K562 (cell line): ENCODE data around the gene ARHGEF26. TPM values are rescaled to one million over a fixed set of nuclear protein-coding genes. Genes with fewer than 3 reads are reported as not detected.

ENCODE experiments used
- ATAC-seq: fragments of 200-7000 bp; cut with Tn5 transposase; 3 replicates; pipeline ENCODE4 v1.9.1; 2020; ENCODE audit warnings: moderate library complexity
- BruUV-seq: library from RNA; stranded (reverse); fragments of 400-500 nt; replicated peaks from 2 replicates; lab custom pipeline; 2021; lab: Mats Ljungman, UMichigan
- CTCF ChIA-PET: fragments of 300-600 bp; formaldehyde crosslinking; extraction: SDS; loops from one replicate; lab custom pipeline; 2021; ENCODE audit warnings: low intra/inter-chr PET ratio; lab: Yijun Ruan, JAX
- POLR2A ChIA-PET: fragments of 300-600, 350-650 bp; sonication (Branson Sonifier 250); formaldehyde crosslinking; extraction: SDS; loops from one replicate; lab custom pipeline; 2021; ENCODE audit warnings: antibody characterized with exemption, inconsistent platforms; lab: Yijun Ruan, JAX
- DNase-seq, 4 experiments: peaks; one replicate each; pipeline versions ENCODE4 v3.0.0 to v3.0.0-alpha.2; 2011 to 2018; ENCODE audit warnings: low spot score in 3 of 4, mixed read lengths in 3 of 4; ENCODE audit errors: extremely low read depth in 1 of 4
- FAIRE-seq: peaks from 2 replicates; lab custom pipeline; 2011; peaks lifted over from hg19 to GRCh38; lab: Jason Lieb, UNC
- H2AFZ ChIP-seq: 2 replicates; pipeline ENCODE4 v1.6.0; 2011; ENCODE audit warnings: low read depth, low read length, control low read depth, inconsistent platforms
- H3K27ac ChIP-seq: fragments of 200-600 bp; 3 replicates; pipeline ENCODE4 v1.8.0; 2011; ENCODE audit warnings: low read depth, mild to moderate bottlenecking, control low read depth, inconsistent platforms, low read length, moderate library complexity, mixed read lengths; ENCODE audit errors: extremely low read depth
- H3K27me3 ChIP-seq, 2 experiments: fragments of 300-600 bp in 1 of 2; 2 replicates in 1 of 2; 3 replicates in 1 of 2; pipeline versions ENCODE4 v1.6.0 to v1.8.0; 2011; ENCODE audit warnings: inconsistent platforms in 2 of 2, low read length in 2 of 2, mild to moderate bottlenecking in 1 of 2, mixed read lengths in 1 of 2, moderate library complexity in 1 of 2; ENCODE audit not compliant: control insufficient read depth in 2 of 2, insufficient read depth in 2 of 2
- H3K36me3 ChIP-seq: fragments of 300-600 bp; 3 replicates; pipeline ENCODE4 v1.8.0; 2011; ENCODE audit warnings: mild to moderate bottlenecking, low read length, inconsistent platforms; ENCODE audit not compliant: control insufficient read depth, insufficient read depth
- H3K4me1 ChIP-seq, 2 experiments: fragments of 200-600 bp in 1 of 2; replicated peaks in 1 of 2; 2 replicates in 1 of 2; 3 replicates in 1 of 2; pipeline versions ENCODE4 v1.5.1 to v1.8.0; 2011; ENCODE audit warnings: inconsistent platforms in 2 of 2, low read length in 2 of 2, mild to moderate bottlenecking in 1 of 2, mixed read lengths in 1 of 2, moderate library complexity in 1 of 2; ENCODE audit not compliant: control insufficient read depth in 2 of 2, insufficient read depth in 2 of 2
- H3K4me2 ChIP-seq: 2 replicates; pipeline ENCODE4 v1.6.1; 2011; ENCODE audit warnings: low read length, control low read depth, inconsistent platforms, mixed read lengths; ENCODE audit not compliant: insufficient read depth
- H3K4me3 ChIP-seq: fragments of 200-600 bp; sonication (generic), shearing (Covaris generic); 2 replicates; pipeline ENCODE4 v1.5.1; 2016; ENCODE audit warnings: control low read depth, inconsistent platforms
- H3K79me2 ChIP-seq: fragments of 200-600 bp; 3 replicates; pipeline ENCODE4 v1.8.0; 2011; ENCODE audit warnings: low read length, inconsistent platforms; ENCODE audit not compliant: control insufficient read depth, insufficient read depth
- H3K9ac ChIP-seq, 2 experiments: 2 replicates each; pipeline versions ENCODE4 v1.6.0 to v1.6.1; 2011; ENCODE audit warnings: low read depth in 2 of 2, low read length in 2 of 2, control low read depth in 1 of 2, inconsistent platforms in 1 of 2, mild to moderate bottlenecking in 1 of 2, mixed read lengths in 1 of 2; ENCODE audit not compliant: insufficient read depth in 1 of 2
- H3K9me1 ChIP-seq: one replicate; pipeline ENCODE4 v1.6.0; 2011; ENCODE audit warnings: inconsistent platforms, mild to moderate bottlenecking, low read length, moderate library complexity; ENCODE audit not compliant: control insufficient read depth, insufficient read depth
- H3K9me3 ChIP-seq: replicated peaks from 2 replicates; pipeline ENCODE4 v1.5.1; 2011; ENCODE audit warnings: low read depth, low read length, inconsistent platforms; ENCODE audit not compliant: control insufficient read depth, insufficient read depth
- H4K20me1 ChIP-seq: replicated peaks from 2 replicates; pipeline ENCODE4 v1.6.1; 2011; ENCODE audit warnings: low read length, inconsistent platforms, mixed read lengths; ENCODE audit not compliant: control insufficient read depth, insufficient read depth
- ARID1B ChIP-seq: fragments of 450-650 bp; IDR thresholded peaks from 2 replicates; pipeline ENCODE4 v1.6.1; 2016; ENCODE audit warnings: antibody characterized with exemption, mild to moderate bottlenecking, inconsistent platforms
- FOXM1 ChIP-seq, 2 experiments: fragments of 450-650 bp in 1 of 2; sonication (generic) in 1 of 2; formaldehyde crosslinking in 1 of 2; IDR thresholded peaks; 2 replicates each; pipeline versions ENCODE4 v1.6.1 to v1.9.0; 2017 to 2022; ENCODE audit warnings: low read depth in 2 of 2, mild to moderate bottlenecking in 2 of 2, missing genetic modification reagents in 1 of 2, moderate library complexity in 1 of 2
- FUS ChIP-seq: fragments of 200-400 bp; formaldehyde crosslinking; optimal IDR thresholded peaks from 2 replicates; pipeline ENCODE3; 2017; ENCODE audit warnings: low read depth, low read length
- GATAD2A ChIP-seq: fragments of 450-650 bp; IDR thresholded peaks from 2 replicates; pipeline ENCODE4 v1.6.1; 2017
- HDAC8 ChIP-seq: fragments of 450-650 bp; IDR thresholded peaks from 2 replicates; pipeline ENCODE4 v1.6.1; 2016; ENCODE audit warnings: mild to moderate bottlenecking, missing genetic modification characterization, moderate library complexity, missing compliant biosample characterization
- PHF20 ChIP-seq: fragments of 450-650 bp; IDR thresholded peaks from 2 replicates; pipeline ENCODE4 v1.6.1; 2018; ENCODE audit not compliant: partially characterized antibody
- PHF8 ChIP-seq: fragments of 200-600 bp; sonication (generic); IDR thresholded peaks from 2 replicates; pipeline ENCODE4 v1.6.1; 2012; ENCODE audit warnings: mixed run types, mild to moderate bottlenecking, inconsistent platforms, low read length, moderate library complexity, borderline replicate concordance
- ZNF174 ChIP-seq: fragments of 250-450 bp; sonication (Bioruptor Pico); IDR thresholded peaks from 2 replicates; pipeline ENCODE4 v1.4.0; 2020; ENCODE audit warnings: mild to moderate bottlenecking
- ZNF274 ChIP-seq: IDR thresholded peaks from 2 replicates; pipeline ENCODE4 v1.6.1; 2011; ENCODE audit warnings: low read depth, mild to moderate bottlenecking, low read length, moderate library complexity, borderline replicate concordance
- ZNF644 ChIP-seq: fragments of 200-800 bp; sonication (Bioruptor generic); IDR thresholded peaks from 2 replicates; pipeline ENCODE4 v1.6.1; 2016; ENCODE audit warnings: low read depth, missing genetic modification characterization, missing compliant biosample characterization
- ZNF707 ChIP-seq: fragments of 250-450 bp; sonication (Bioruptor Pico); conservative IDR thresholded peaks from 2 replicates; pipeline ENCODE4 v1.8.0; 2022; ENCODE audit warnings: inconsistent platforms, mild to moderate bottlenecking, moderate library complexity
- WGBS: fragments of 100-300 bp; shearing (Covaris generic); methylation state at CpG from one replicate; pipeline ENCODE4 v1.1.6; 2016; ENCODE audit warnings: low coverage, mixed read lengths; ENCODE audit not compliant: insufficient coverage; ENCODE audit errors: missing lambda C conversion rate; 5-methylcytosine and 5-hydroxymethylcytosine counted together
- in situ Hi-C: fragments of 300-500 bp; cut with MboI; formaldehyde crosslinking; loops from 4 replicates; pipeline ENCODE4 v1.15.0; 2018; ENCODE audit warnings: inconsistent platforms, mixed read lengths
- intact Hi-C: fragments of 100-400 bp; cut with micrococcal nuclease; formaldehyde crosslinking; loops from 2 replicates; pipeline ENCODE4 v1.14.2; 2022
- polyA plus RNA-seq, 8 experiments: library from polyadenylated mRNA; depleted of rRNA in 4 of 8; stranded (reverse) in 5 of 8; unstranded in 3 of 8; fragments of >200 nt; fragmentation: Nextera tagmentation in 2 of 8; fragmentation: Illumina TruSeq in 1 of 8; extraction: Ambion mirVana in 2 of 8; extraction: Trizol in 1 of 8; gene quantifications; 2 replicates each; pipeline versions ENCODE4 v1.2.1 to v1.2.3, GENCODE V29; 2011 to 2014; ENCODE audit warnings: inconsistent platforms in 1 of 8, missing spikeins in 1 of 8
- total RNA-seq, 7 experiments: library from RNA; depleted of rRNA in 6 of 7; stranded (reverse); fragments of >200 nt in 6 of 7; fragmentation: Illumina TruSeq in 2 of 7; extraction: Trizol in 2 of 7; gene quantifications; 2 replicates each; pipeline versions ENCODE4 v1.2.1 to v1.2.3, GENCODE V29; 2011 to 2021; ENCODE audit warnings: low replicate concordance in 1 of 7
- TF ChIP-seq, protein P1 (sequence below): fragments of 200-800 bp; sonication (Bioruptor generic); IDR thresholded peaks from 2 replicates; pipeline ENCODE4 v1.6.1; 2017; ENCODE audit warnings: missing genetic modification characterization, missing compliant biosample characterization
- TF ChIP-seq, protein P2 (sequence below): fragments of 250-450 bp; sonication (Bioruptor Pico); IDR thresholded peaks from 2 replicates; pipeline ENCODE4 v1.5.0; 2020; ENCODE audit warnings: mild to moderate bottlenecking, borderline replicate concordance
- TF ChIP-seq, protein P3 (sequence below): fragments of 250-450 bp; sonication (Bioruptor Pico); IDR thresholded peaks from 2 replicates; pipeline ENCODE4 v1.5.0; 2021
- TF ChIP-seq, protein P4 (sequence below): sonication (generic); formaldehyde crosslinking; IDR thresholded peaks from 2 replicates; pipeline ENCODE4 v1.8.1; 2023; ENCODE audit warnings: mild to moderate bottlenecking, missing genetic modification reagents

The ARHGEF26 gene
- total and polyA plus RNA-seq, 9 of the 15 experiments (the other 6 are each of a cell fraction or from before 2014, with no cell fraction given) = 0.01 to 0.11 (median 0.04) TPM; not detected in 2

DNA sequence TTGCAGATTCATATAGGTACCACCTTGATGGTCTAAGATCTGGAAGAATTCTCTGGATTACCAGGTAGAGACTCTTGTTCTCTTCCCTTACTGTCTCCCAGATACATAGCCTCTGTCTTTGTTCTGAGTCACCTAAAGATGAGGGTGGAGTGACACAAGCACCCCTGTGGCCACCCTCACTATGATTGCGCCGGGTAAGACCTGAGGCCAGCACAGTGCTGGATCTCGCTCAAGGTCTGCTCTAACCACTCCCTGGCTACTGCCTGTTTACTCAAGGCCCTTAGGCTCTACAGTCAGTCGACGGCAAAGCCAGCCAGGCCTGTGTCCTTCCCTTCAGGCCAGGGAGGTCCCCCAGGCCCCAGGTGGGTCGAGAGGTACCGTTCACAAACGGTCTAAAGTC, 88.3 kb downstream of the ARHGEF26 start:
- no peaks in the 10 kb centered on the region for H3K9me3 ChIP-seq
- no peak overlapping the region for H2AFZ ChIP-seq
- no peaks in the 10 kb centered on the region for H3K36me3 ChIP-seq
- no peaks in the 10 kb centered on the region for H3K4me1 ChIP-seq
- H3K27ac ChIP-seq = no peak overlapping the region
- 0% methylated on average over 8 of the region's 8 CpGs for WGBS
- BruUV-seq = no TSS peak
- no peaks in the 10 kb centered on the region for H3K9me1 ChIP-seq
- in situ Hi-C loops = no loop called here
- no peak overlapping the region for H3K4me3 ChIP-seq
- no peaks in the 10 kb centered on the region for H3K79me2 ChIP-seq
- H4K20me1 ChIP-seq = no peaks in the 10 kb centered on the region
- intact Hi-C loops = no loop called here
- no peak overlapping the region for H3K4me2 ChIP-seq
- ATAC-seq (no peak), FAIRE-seq (no peak), DNase-seq (no peak)
- POLR2A ChIA-PET = no interaction called here
- H3K27me3 ChIP-seq = peaks cover 0 to 13% of the 10 kb centered on the region in 2 experiments; a peak in 1 of 5 replicates
- H3K9ac ChIP-seq = no peak overlapping the region
- CTCF ChIA-PET = no interaction called here
- TF ChIP-seq, protein P1, sequence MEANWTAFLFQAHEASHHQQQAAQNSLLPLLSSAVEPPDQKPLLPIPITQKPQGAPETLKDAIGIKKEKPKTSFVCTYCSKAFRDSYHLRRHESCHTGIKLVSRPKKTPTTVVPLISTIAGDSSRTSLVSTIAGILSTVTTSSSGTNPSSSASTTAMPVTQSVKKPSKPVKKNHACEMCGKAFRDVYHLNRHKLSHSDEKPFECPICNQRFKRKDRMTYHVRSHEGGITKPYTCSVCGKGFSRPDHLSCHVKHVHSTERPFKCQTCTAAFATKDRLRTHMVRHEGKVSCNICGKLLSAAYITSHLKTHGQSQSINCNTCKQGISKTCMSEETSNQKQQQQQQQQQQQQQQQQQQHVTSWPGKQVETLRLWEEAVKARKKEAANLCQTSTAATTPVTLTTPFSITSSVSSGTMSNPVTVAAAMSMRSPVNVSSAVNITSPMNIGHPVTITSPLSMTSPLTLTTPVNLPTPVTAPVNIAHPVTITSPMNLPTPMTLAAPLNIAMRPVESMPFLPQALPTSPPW (CRISPR knock-in tag) = no peak
- no peak for TF ChIP-seq HDAC8 (tag)
- TF ChIP-seq ARID1B = no peak
- TF ChIP-seq FUS = no peak
- no peak for TF ChIP-seq ZNF174
- TF ChIP-seq, protein P2, sequence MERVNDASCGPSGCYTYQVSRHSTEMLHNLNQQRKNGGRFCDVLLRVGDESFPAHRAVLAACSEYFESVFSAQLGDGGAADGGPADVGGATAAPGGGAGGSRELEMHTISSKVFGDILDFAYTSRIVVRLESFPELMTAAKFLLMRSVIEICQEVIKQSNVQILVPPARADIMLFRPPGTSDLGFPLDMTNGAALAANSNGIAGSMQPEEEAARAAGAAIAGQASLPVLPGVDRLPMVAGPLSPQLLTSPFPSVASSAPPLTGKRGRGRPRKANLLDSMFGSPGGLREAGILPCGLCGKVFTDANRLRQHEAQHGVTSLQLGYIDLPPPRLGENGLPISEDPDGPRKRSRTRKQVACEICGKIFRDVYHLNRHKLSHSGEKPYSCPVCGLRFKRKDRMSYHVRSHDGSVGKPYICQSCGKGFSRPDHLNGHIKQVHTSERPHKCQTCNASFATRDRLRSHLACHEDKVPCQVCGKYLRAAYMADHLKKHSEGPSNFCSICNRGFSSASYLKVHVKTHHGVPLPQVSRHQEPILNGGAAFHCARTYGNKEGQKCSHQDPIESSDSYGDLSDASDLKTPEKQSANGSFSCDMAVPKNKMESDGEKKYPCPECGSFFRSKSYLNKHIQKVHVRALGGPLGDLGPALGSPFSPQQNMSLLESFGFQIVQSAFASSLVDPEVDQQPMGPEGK (CRISPR knock-in tag) = no peak
- TF ChIP-seq, protein P3, sequence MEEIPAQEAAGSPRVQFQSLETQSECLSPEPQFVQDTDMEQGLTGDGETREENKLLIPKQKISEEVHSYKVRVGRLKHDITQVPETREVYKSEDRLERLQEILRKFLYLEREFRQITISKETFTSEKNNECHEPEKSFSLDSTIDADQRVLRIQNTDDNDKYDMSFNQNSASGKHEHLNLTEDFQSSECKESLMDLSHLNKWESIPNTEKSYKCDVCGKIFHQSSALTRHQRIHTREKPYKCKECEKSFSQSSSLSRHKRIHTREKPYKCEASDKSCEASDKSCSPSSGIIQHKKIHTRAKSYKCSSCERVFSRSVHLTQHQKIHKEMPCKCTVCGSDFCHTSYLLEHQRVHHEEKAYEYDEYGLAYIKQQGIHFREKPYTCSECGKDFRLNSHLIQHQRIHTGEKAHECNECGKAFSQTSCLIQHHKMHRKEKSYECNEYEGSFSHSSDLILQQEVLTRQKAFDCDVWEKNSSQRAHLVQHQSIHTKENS = no peak
- TF ChIP-seq ZNF274 = no peak
- TF ChIP-seq FOXM1 (IDR thresholded peaks at IDR 0.05; ENCODE audit: low read depth) = no peak
- TF ChIP-seq FOXM1 (CRISPR knock-in tag; IDR thresholded peaks at IDR 0.05; ENCODE audit: low read depth) = no peak
- TF ChIP-seq, protein P4, sequence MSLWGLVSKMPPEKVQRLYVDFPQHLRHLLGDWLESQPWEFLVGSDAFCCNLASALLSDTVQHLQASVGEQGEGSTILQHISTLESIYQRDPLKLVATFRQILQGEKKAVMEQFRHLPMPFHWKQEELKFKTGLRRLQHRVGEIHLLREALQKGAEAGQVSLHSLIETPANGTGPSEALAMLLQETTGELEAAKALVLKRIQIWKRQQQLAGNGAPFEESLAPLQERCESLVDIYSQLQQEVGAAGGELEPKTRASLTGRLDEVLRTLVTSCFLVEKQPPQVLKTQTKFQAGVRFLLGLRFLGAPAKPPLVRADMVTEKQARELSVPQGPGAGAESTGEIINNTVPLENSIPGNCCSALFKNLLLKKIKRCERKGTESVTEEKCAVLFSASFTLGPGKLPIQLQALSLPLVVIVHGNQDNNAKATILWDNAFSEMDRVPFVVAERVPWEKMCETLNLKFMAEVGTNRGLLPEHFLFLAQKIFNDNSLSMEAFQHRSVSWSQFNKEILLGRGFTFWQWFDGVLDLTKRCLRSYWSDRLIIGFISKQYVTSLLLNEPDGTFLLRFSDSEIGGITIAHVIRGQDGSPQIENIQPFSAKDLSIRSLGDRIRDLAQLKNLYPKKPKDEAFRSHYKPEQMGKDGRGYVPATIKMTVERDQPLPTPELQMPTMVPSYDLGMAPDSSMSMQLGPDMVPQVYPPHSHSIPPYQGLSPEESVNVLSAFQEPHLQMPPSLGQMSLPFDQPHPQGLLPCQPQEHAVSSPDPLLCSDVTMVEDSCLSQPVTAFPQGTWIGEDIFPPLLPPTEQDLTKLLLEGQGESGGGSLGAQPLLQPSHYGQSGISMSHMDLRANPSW (CRISPR knock-in tag) = no peak
- TF ChIP-seq PHF20 = no peak
- TF ChIP-seq GATAD2A = no peak
- no peak for TF ChIP-seq ZNF644 (tag)
- TF ChIP-seq ZNF707 (CRISPR knock-in tag) = no peak
- TF ChIP-seq PHF8 = no peak
